SHP77 treated with DMSO at 0.1 percent for 48 hours (cell line): ENCODE measurements around the gene SYMPK.
"Not testable (repeated sequence)": the region's sequence is repeated elsewhere in the genome, so short reads cannot be mapped to it uniquely, and the experiment has no call there.

ENCODE experiments used
- DNase-seq: peaks from one replicate; lab custom pipeline; 2025; lab: John Stamatoyannopoulos, UW

SYMPK gene

GRCh38 chr19:45885556-45886426, 22.8 kb upstream of the SYMPK start, which contains the start of gene IRF2BP1:
Gene IRF2BP1, minus strand, starts transcription at chr19:45886141. Its CDS starts 367 bp downstream, at chr19:45885774.
- DNase-seq, result peak; percentile 41

GRCh38 chr19:45884682-45885555, 22.0 kb upstream of the SYMPK start:
- DNase-seq, result no peak

- DNase-seq, result no peak
Measured at GRCh38 chr19:45883881-45884681, 21.1 kb upstream of the SYMPK start.

GRCh38 chr19:45883586-45883880, 20.6 kb upstream of the SYMPK start:
- no peak for DNase-seq

GRCh38 chr19:45882652-45883585, 20.0 kb upstream of the SYMPK start:
- DNase-seq, result peak; percentile 50

GRCh38 chr19:45881909-45882528, 19.1 kb upstream of the SYMPK start:
- DNase-seq, result no peak

GRCh38 chr19:45881082-45881908, 18.3 kb upstream of the SYMPK start:
- no peak for DNase-seq

GRCh38 chr19:45879971-45880370, 17.0 kb upstream of the SYMPK start:
- DNase-seq, result no peak

GRCh38 chr19:45879055-45879454, 16.1 kb upstream of the SYMPK start:
- no peak for DNase-seq

- no peak for DNase-seq
Measured at GRCh38 chr19:45878043-45878794, 15.3 kb upstream of the SYMPK start.

- DNase-seq, result no peak
Measured at GRCh38 chr19:45876411-45877197, 13.7 kb upstream of the SYMPK start.

GRCh38 chr19:45876161-45876410, 13.1 kb upstream of the SYMPK start:
- no peak for DNase-seq

GRCh38 chr19:45874620-45874966, 11.6 kb upstream of the SYMPK start:
- DNase-seq, result no peak

GRCh38 chr19:45873219-45873772, 10.3 kb upstream of the SYMPK start:
- DNase-seq, result no peak

- no peak for DNase-seq
Measured at GRCh38 chr19:45872095-45872919, 9.4 kb upstream of the SYMPK start.

- DNase-seq, result no peak
Measured at GRCh38 chr19:45870798-45871197, 7.9 kb upstream of the SYMPK start.

- not testable (repeated sequence) for DNase-seq
Measured at GRCh38 chr19:45867241-45867640, 4.3 kb upstream of the SYMPK start.
